ENCODE data around the gene CBFA2T3. TPM values are rescaled to one million over a fixed set of nuclear protein-coding genes. Genes with fewer than 3 reads are reported as not detected.

Gene CBFA2T3
- polyA plus RNA-seq, 1 experiment = not detected

GRCh38 chr16:88989852-88990547, 13.0 kb upstream of the CBFA2T3 start:
- Histone ChIP-seq H3K4me3 (ENCODE audit: low read depth, low read length) (no peak overlapping the region), H3K36me3 (ENCODE audit: control insufficient read depth, insufficient read depth, low read length) (no peaks in the 10 kb centered on the region), H3K27me3 (ENCODE audit: control insufficient read depth, insufficient read depth, low read length) (peaks cover 9% of the 10 kb centered on the region)
- TF ChIP-seq, protein P1, sequence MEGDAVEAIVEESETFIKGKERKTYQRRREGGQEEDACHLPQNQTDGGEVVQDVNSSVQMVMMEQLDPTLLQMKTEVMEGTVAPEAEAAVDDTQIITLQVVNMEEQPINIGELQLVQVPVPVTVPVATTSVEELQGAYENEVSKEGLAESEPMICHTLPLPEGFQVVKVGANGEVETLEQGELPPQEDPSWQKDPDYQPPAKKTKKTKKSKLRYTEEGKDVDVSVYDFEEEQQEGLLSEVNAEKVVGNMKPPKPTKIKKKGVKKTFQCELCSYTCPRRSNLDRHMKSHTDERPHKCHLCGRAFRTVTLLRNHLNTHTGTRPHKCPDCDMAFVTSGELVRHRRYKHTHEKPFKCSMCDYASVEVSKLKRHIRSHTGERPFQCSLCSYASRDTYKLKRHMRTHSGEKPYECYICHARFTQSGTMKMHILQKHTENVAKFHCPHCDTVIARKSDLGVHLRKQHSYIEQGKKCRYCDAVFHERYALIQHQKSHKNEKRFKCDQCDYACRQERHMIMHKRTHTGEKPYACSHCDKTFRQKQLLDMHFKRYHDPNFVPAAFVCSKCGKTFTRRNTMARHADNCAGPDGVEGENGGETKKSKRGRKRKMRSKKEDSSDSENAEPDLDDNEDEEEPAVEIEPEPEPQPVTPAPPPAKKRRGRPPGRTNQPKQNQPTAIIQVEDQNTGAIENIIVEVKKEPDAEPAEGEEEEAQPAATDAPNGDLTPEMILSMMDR (IDR thresholded peaks at IDR 0.05; ENCODE audit: insufficient read depth, low read depth, low read length) = no peak
- ChIA-PET CTCF (no interaction called here), POLR2A (no interaction called here)
- no peak for DNase-seq (ENCODE audit: low read depth)

- Histone ChIP-seq H3K4me3 (ENCODE audit: low read depth, low read length) (no peak overlapping the region), H3K27me3 (ENCODE audit: control insufficient read depth, insufficient read depth, low read length) (peaks cover 9% of the 10 kb centered on the region), H3K36me3 (ENCODE audit: control insufficient read depth, insufficient read depth, low read length) (no peaks in the 10 kb centered on the region)
- POLR2A ChIA-PET = no interaction called here
- CTCF ChIA-PET = no interaction called here
- TF ChIP-seq, protein P1 (IDR thresholded peaks at IDR 0.05; ENCODE audit: insufficient read depth, low read depth, low read length) = no peak
- DNase-seq (ENCODE audit: low read depth) = no peak
Measured at GRCh38 chr16:88988980-88989811, 12.2 kb upstream of the CBFA2T3 start.

DNA sequence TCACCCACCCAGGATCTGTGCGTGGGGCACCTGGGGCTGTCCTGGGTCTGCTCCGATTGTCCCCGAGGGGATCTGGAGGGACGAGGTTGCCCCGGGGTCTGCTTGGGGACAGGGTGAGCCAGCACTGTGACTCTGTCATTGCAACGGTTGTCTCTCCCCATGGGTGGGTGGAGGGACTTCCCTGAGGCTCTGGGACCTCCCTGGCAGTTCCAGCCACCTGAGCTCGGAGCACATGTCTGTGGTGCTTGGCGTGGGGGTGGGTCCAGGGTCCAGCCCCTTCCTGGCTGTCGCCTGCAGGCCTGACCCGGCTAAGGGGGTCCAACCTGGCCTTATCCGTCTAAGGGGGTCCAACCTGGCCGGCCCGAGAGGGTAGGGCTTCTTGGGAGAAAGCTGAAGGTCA, 8.5 kb upstream of the CBFA2T3 start:
- no peak overlapping the region for H3K4me3 ChIP-seq (ENCODE audit: low read depth, low read length)
- ChIA-PET POLR2A (no interaction called here), CTCF (no interaction called here)
- DNase-seq (ENCODE audit: low read depth) = no peak
- TF ChIP-seq, protein P1 (IDR thresholded peaks at IDR 0.05; ENCODE audit: insufficient read depth, low read depth, low read length) = no peak
- H3K36me3 ChIP-seq (ENCODE audit: control insufficient read depth, insufficient read depth, low read length) = no peaks in the 10 kb centered on the region
- 0 out of 2 replicates have a peak, but pooled peaks cover 2% of the 10 kb centered on the region for H3K27me3 ChIP-seq (ENCODE audit: control insufficient read depth, insufficient read depth, low read length)

- H3K4me3 ChIP-seq (ENCODE audit: low read depth, low read length) = no peak overlapping the region
- 0 out of 2 replicates have a peak, but pooled peaks cover 2% of the 10 kb centered on the region for H3K27me3 ChIP-seq (ENCODE audit: control insufficient read depth, insufficient read depth, low read length)
- TF ChIP-seq, protein P1 (IDR thresholded peaks at IDR 0.05; ENCODE audit: insufficient read depth, low read depth, low read length) = no peak
- POLR2A ChIA-PET = no interaction called here
- no peak for DNase-seq (ENCODE audit: low read depth)
- CTCF ChIA-PET = interaction anchor here (0.8 kb wide), 1 partner anchor 11 kb away, joined by 3 read pairs; no protein-coding TSS in a partner anchor
- H3K36me3 ChIP-seq (ENCODE audit: control insufficient read depth, insufficient read depth, low read length) = no peaks in the 10 kb centered on the region
Measured at GRCh38 chr16:88983771-88984687, 7.0 kb upstream of the CBFA2T3 start.

Data from BJ (cell line).